HCT116 (cell line): Measurements from ENCODE around the gene FAM13A. TPM values are rescaled to one million over a fixed set of nuclear protein-coding genes. Genes with fewer than 3 reads are reported as not detected.

Experiments
- ATAC-seq: fragments of 200-7000 bp; cut with Tn5 transposase; 2 replicates; pipeline ENCODE4 v1.9.1; 2020; ENCODE audit warnings: mild to moderate bottlenecking, moderate library complexity
- BruUV-seq: library from RNA; stranded (reverse); fragments of 400-500 nt; replicated peaks from 2 replicates; lab custom pipeline; 2021; lab: Mats Ljungman, UMichigan
- CTCF ChIA-PET: fragments of 300-600 bp; sonication (Branson Sonifier 250); formaldehyde crosslinking; loops from one replicate; lab custom pipeline; 2021; ENCODE audit warnings: antibody characterized with exemption; lab: Charles Lee
- POLR2A ChIA-PET: fragments of 300-600, 350-600 bp; sonication (Branson Sonifier 250); formaldehyde crosslinking; loops from one replicate; lab custom pipeline; 2021; ENCODE audit warnings: antibody characterized with exemption; lab: Charles Lee
- RAD21 ChIA-PET, 2 experiments: fragments of 300-600 bp; sonication (Branson Sonifier 250); formaldehyde crosslinking; loops; one replicate each; lab custom pipeline; 2023; ENCODE audit warnings: low total read pairs in 2 of 2; ENCODE audit not compliant: uncharacterized antibody in 2 of 2, unreplicated experiment in 2 of 2, low non-redundant PET in 1 of 2; lab: Charles Lee
- DNase-seq: peaks from one replicate; pipeline ENCODE4 v3.0.0-alpha.2; 2010; ENCODE audit warnings: low read depth, low spot score
- H2AFZ ChIP-seq: fragments of 200-600 bp; shearing (Covaris generic), sonication (generic); 2 replicates; pipeline ENCODE4 v1.6.1; 2017; ENCODE audit warnings: low read depth, mixed run types, mixed read lengths, antibody characterized with exemption, low read length; ENCODE audit not compliant: poor library complexity, severe bottlenecking
- H3K27ac ChIP-seq: 2 replicates; pipeline ENCODE4 v1.5.1; 2012; ENCODE audit warnings: low read depth, low read length
- H3K27me3 ChIP-seq: fragments of 200-600 bp; sonication (generic); 2 replicates; pipeline ENCODE4 v1.6.1; 2016; ENCODE audit warnings: mixed run types, low read length, mixed read lengths; ENCODE audit not compliant: insufficient read depth
- H3K36me3 ChIP-seq, 2 experiments: fragments of 200-500 bp in 1 of 2; fragments of 200-600 bp in 1 of 2; sonication (Bioruptor generic) in 1 of 2; sonication (generic) in 1 of 2; 2 replicates each; pipeline versions ENCODE4 v1.5.1 to v1.6.1; 2014 to 2016; ENCODE audit warnings: low read length in 2 of 2, inconsistent platforms in 1 of 2, mixed read lengths in 1 of 2, mixed run types in 1 of 2; ENCODE audit not compliant: insufficient read depth in 2 of 2, control insufficient read depth in 1 of 2
- H3K4me1 ChIP-seq, 2 experiments: fragments of 200-600 bp in 1 of 2; sonication (generic) in 1 of 2; 2 replicates each; pipeline versions ENCODE4 v1.5.1 to v1.6.1; 2012 to 2017; ENCODE audit warnings: low read length in 2 of 2, inconsistent platforms in 1 of 2, mild to moderate bottlenecking in 1 of 2, mixed read lengths in 1 of 2, mixed run types in 1 of 2, moderate library complexity in 1 of 2; ENCODE audit not compliant: insufficient read depth in 2 of 2, control insufficient read depth in 1 of 2
- H3K4me2 ChIP-seq: fragments of 200-600 bp; sonication (generic); 2 replicates; pipeline ENCODE4 v1.6.1; 2017; ENCODE audit warnings: mixed run types, low read length, mixed read lengths
- H3K4me3 ChIP-seq, 2 experiments: fragments of 200-600 bp in 1 of 2; sonication (generic) in 1 of 2; replicated peaks in 1 of 2; 2 replicates each; pipeline ENCODE4 v1.5.1; 2011 to 2016; ENCODE audit warnings: low read length in 2 of 2, control low read depth in 1 of 2, low read depth in 1 of 2, mild to moderate bottlenecking in 1 of 2, mixed read lengths in 1 of 2, mixed run types in 1 of 2
- H3K79me2 ChIP-seq: fragments of 200-600 bp; sonication (generic); 2 replicates; pipeline ENCODE4 v1.6.1; 2017; ENCODE audit warnings: mild to moderate bottlenecking, mixed run types, low read length, moderate library complexity, mixed read lengths; ENCODE audit not compliant: insufficient read depth
- H3K9ac ChIP-seq: fragments of 200-600 bp; sonication (generic); 2 replicates; pipeline ENCODE4 v1.6.1; 2016; ENCODE audit warnings: low read length, mixed read lengths
- H3K9me2 ChIP-seq: fragments of 200-600 bp; sonication (generic), shearing (Covaris generic); 2 replicates; pipeline ENCODE4 v1.6.1; 2017; ENCODE audit warnings: mixed run types, mild to moderate bottlenecking, moderate library complexity; ENCODE audit not compliant: insufficient read depth
- H3K9me3 ChIP-seq, 2 experiments: fragments of 200-500 bp in 1 of 2; fragments of 200-600 bp in 1 of 2; sonication (Bioruptor generic) in 1 of 2; sonication (generic) in 1 of 2; 2 replicates each; pipeline ENCODE4 v1.6.1; 2014 to 2017; ENCODE audit warnings: low read length in 2 of 2, mixed read lengths in 2 of 2, inconsistent platforms in 1 of 2, low read depth in 1 of 2, mild to moderate bottlenecking in 1 of 2, mixed run types in 1 of 2, moderate library complexity in 1 of 2; ENCODE audit not compliant: control insufficient read depth in 1 of 2, insufficient read depth in 1 of 2
- H4K20me1 ChIP-seq: fragments of 200-600 bp; sonication (generic), shearing (Covaris generic); 2 replicates; pipeline ENCODE4 v1.6.1; 2017; ENCODE audit warnings: mixed run types, mild to moderate bottlenecking, moderate library complexity; ENCODE audit not compliant: insufficient read depth
- CEBPB ChIP-seq: IDR thresholded peaks from 2 replicates; pipeline ENCODE4 v1.6.1; 2012; ENCODE audit warnings: low read depth
- EGR1 ChIP-seq: IDR thresholded peaks from 2 replicates; pipeline ENCODE4 v1.6.1; 2012; ENCODE audit warnings: low read depth
- ELF1 ChIP-seq: IDR thresholded peaks from 2 replicates; pipeline ENCODE4 v1.6.1; 2012; ENCODE audit warnings: low read depth, borderline replicate concordance
- EZH2 ChIP-seq: fragments of 200-600 bp; sonication (generic); IDR thresholded peaks from 2 replicates; pipeline ENCODE4 v1.6.1; 2017; ENCODE audit warnings: antibody characterized with exemption, mixed run types
- EZH2phosphoT487 ChIP-seq: fragments of 200-600 bp; IDR thresholded peaks from 2 replicates; pipeline ENCODE4 v1.6.1; 2018; ENCODE audit warnings: antibody characterized with exemption, borderline replicate concordance
- FOSL1 ChIP-seq: IDR thresholded peaks from 2 replicates; pipeline ENCODE4 v1.6.1; 2012; ENCODE audit warnings: low read depth
- JUND ChIP-seq: IDR thresholded peaks from 2 replicates; pipeline ENCODE4 v1.6.1; 2012
- MAX ChIP-seq: IDR thresholded peaks from 2 replicates; pipeline ENCODE4 v1.6.1; 2012
- POLR2AphosphoS5 ChIP-seq: IDR thresholded peaks from 2 replicates; pipeline ENCODE4 v1.6.1; 2011; ENCODE audit warnings: mild to moderate bottlenecking, low read depth, low read length, moderate library complexity
- REST ChIP-seq: IDR thresholded peaks from 2 replicates; pipeline ENCODE4 v1.6.1; 2012; ENCODE audit warnings: low read depth
- SIN3A ChIP-seq: IDR thresholded peaks from 2 replicates; pipeline ENCODE4 v1.6.1; 2012; ENCODE audit warnings: low read depth
- SP1 ChIP-seq: IDR thresholded peaks from 2 replicates; pipeline ENCODE4 v1.6.1; 2012; ENCODE audit warnings: low read depth
- ZBTB33 ChIP-seq: IDR thresholded peaks from 2 replicates; pipeline ENCODE4 v1.6.1; 2011; ENCODE audit warnings: mild to moderate bottlenecking, low read length, moderate library complexity; ENCODE audit not compliant: insufficient replicate concordance; ENCODE audit errors: extremely low read depth
- ZNF274 ChIP-seq: fragments of 200-500 bp; sonication (Bioruptor generic); IDR thresholded peaks from 2 replicates; pipeline ENCODE4 v1.6.1; 2014; ENCODE audit warnings: mild to moderate bottlenecking, low read depth, low read length, inconsistent platforms
- intact Hi-C: fragments of 100-400 bp; cut with micrococcal nuclease; formaldehyde crosslinking; loops from 2 replicates; pipeline ENCODE4 v1.10.0; 2022
- total RNA-seq: library from RNA; stranded (reverse); gene quantifications from one replicate; pipeline ENCODE4 v1.2.1, GENCODE V29; 2021; ENCODE audit not compliant: unreplicated experiment

Gene FAM13A
- total RNA-seq, 1 experiment from 2014 or later = 17.2 TPM

- ChIA-PET RAD21 (no interaction called here), CTCF (no interaction called here), POLR2A (no interaction called here)
- H3K9ac ChIP-seq = no peak overlapping the region
- H3K9me2 ChIP-seq = no peaks in the 10 kb centered on the region
- ATAC-seq = no peak
- H3K27me3 ChIP-seq = no peaks in the 10 kb centered on the region
- no peak overlapping the region for H3K4me2 ChIP-seq
- 0 out of 2 replicates have a peak, but pooled peaks cover 3% of the 10 kb centered on the region for H4K20me1 ChIP-seq
- intact Hi-C loops = no loop called here
- H3K4me1 ChIP-seq = no peaks in the 10 kb centered on the region
- no TSS peak for BruUV-seq
- H2AFZ ChIP-seq = no peak overlapping the region
- no peaks in the 10 kb centered on the region for H3K9me3 ChIP-seq
- H3K27ac ChIP-seq = no peak overlapping the region
- H3K4me3 ChIP-seq = no peak overlapping the region
- H3K79me2 ChIP-seq = no peaks in the 10 kb centered on the region
- no peaks in the 10 kb centered on the region for H3K36me3 ChIP-seq
- TF ChIP-seq MAX (no peak), EZH2 (no peak), JUND (no peak), FOSL1 (no peak), EGR1 (no peak), SIN3A (no peak), ZNF274 (no peak), ELF1 (no peak), SP1 (no peak), REST (no peak), POLR2AphosphoS5 (no peak), ZBTB33 (no peak), CEBPB (no peak), EZH2phosphoT487 (no peak)
- no peak for DNase-seq
These were observed 118.8 kb downstream of the FAM13A start for GRCh38 chr4:88938138-88938537.
